IMR-90 (cell line): Measurements from ENCODE around the gene HSBP1L1. TPM values are rescaled to one million over a fixed set of nuclear protein-coding genes. Genes with fewer than 3 reads are reported as not detected.

Source experiments
- ATAC-seq: fragments of 200-7000 bp; cut with Tn5 transposase; 2 replicates; pipeline ENCODE4 v1.9.1; 2020; ENCODE audit warnings: low read depth, mild to moderate bottlenecking, moderate library complexity
- BruUV-seq: library from RNA; stranded (reverse); fragments of 400-500 nt; replicated peaks from 2 replicates; lab custom pipeline; 2021; lab: Mats Ljungman, UMichigan
- CTCF ChIA-PET: fragments of 300-600 bp; formaldehyde crosslinking; extraction: SDS; loops from one replicate; lab custom pipeline; 2021; ENCODE audit warnings: antibody characterized with exemption; lab: Yijun Ruan, JAX
- POLR2A ChIA-PET: fragments of 300-600 bp; sonication (Branson Sonifier 250); formaldehyde crosslinking; loops from one replicate; lab custom pipeline; 2022; ENCODE audit warnings: antibody characterized with exemption; ENCODE audit not compliant: unreplicated experiment; lab: Charles Lee
- DNase-seq: peaks from one replicate; pipeline ENCODE4 v3.0.0; 2013
- H2AFZ ChIP-seq: replicated peaks from 2 replicates; pipeline ENCODE3; 2013; ENCODE audit warnings: low read length, mild to moderate bottlenecking; ENCODE audit not compliant: poor library complexity
- H2AK5ac ChIP-seq: 2 replicates; pipeline ENCODE4 v1.6.1; 2013; ENCODE audit warnings: low read depth, low read length, inconsistent platforms
- H2AK9ac ChIP-seq: replicated peaks from 2 replicates; pipeline ENCODE3; 2013; ENCODE audit warnings: mild to moderate bottlenecking, low read depth, low read length, moderate library complexity; ENCODE audit not compliant: poor library complexity
- H2BK120ac ChIP-seq: 2 replicates; pipeline ENCODE4 v1.6.1; 2013; ENCODE audit warnings: low read depth, low read length, inconsistent platforms
- H2BK15ac ChIP-seq: 3 replicates; pipeline ENCODE4 v1.6.1; 2013; ENCODE audit warnings: low read depth, low read length, inconsistent platforms
- H2BK20ac ChIP-seq: 2 replicates; pipeline ENCODE4 v1.6.1; 2013; ENCODE audit warnings: low read depth, mild to moderate bottlenecking, inconsistent platforms, low read length, moderate library complexity
- H2BK5ac ChIP-seq: 2 replicates; pipeline ENCODE4 v1.6.1; 2013; ENCODE audit warnings: mild to moderate bottlenecking, low read depth, low read length, inconsistent platforms; ENCODE audit not compliant: poor library complexity, severe bottlenecking
- H3K14ac ChIP-seq: replicated peaks from 2 replicates; pipeline ENCODE4 v1.6.1; 2013; ENCODE audit warnings: low read depth, low read length, inconsistent platforms
- H3K18ac ChIP-seq: 2 replicates; pipeline ENCODE4 v1.6.1; 2013; ENCODE audit warnings: low read depth, low read length, control low read depth
- H3K23ac ChIP-seq: 2 replicates; pipeline ENCODE4 v1.6.1; 2013; ENCODE audit warnings: low read depth, low read length, inconsistent platforms
- H3K27ac ChIP-seq: 2 replicates; pipeline ENCODE4 v1.5.1; 2013; ENCODE audit warnings: mild to moderate bottlenecking, control low read depth, low read length; ENCODE audit not compliant: insufficient read depth
- H3K27me3 ChIP-seq: 2 replicates; pipeline ENCODE4 v1.6.1; 2013; ENCODE audit warnings: low read length; ENCODE audit not compliant: control insufficient read depth, insufficient read depth
- H3K36me3 ChIP-seq: 2 replicates; pipeline ENCODE4 v1.6.1; 2013; ENCODE audit warnings: low read length, mixed read lengths; ENCODE audit not compliant: control insufficient read depth, insufficient read depth
- H3K4ac ChIP-seq: 2 replicates; pipeline ENCODE4 v1.6.1; 2013; ENCODE audit warnings: low read depth, low read length, inconsistent platforms
- H3K4me1 ChIP-seq: 2 replicates; pipeline ENCODE4 v1.6.1; 2013; ENCODE audit warnings: low read length, mixed read lengths; ENCODE audit not compliant: control insufficient read depth, insufficient read depth
- H3K4me2 ChIP-seq: 2 replicates; pipeline ENCODE4 v1.6.1; 2013; ENCODE audit warnings: low read depth, mild to moderate bottlenecking, control low read depth, low read length, moderate library complexity
- H3K4me3 ChIP-seq: 2 replicates; pipeline ENCODE4 v1.5.1; 2013; ENCODE audit warnings: low read depth, mild to moderate bottlenecking, control low read depth, low read length, moderate library complexity; ENCODE audit not compliant: insufficient read depth
- H3K56ac ChIP-seq: 2 replicates; pipeline ENCODE4 v1.6.1; 2013; ENCODE audit warnings: low read length, inconsistent platforms; ENCODE audit not compliant: insufficient read depth; ENCODE audit errors: extremely low read depth
- H3K79me1 ChIP-seq, 2 experiments: 2 replicates each; pipeline ENCODE4 v1.6.1; 2013; ENCODE audit warnings: low read length in 2 of 2, inconsistent platforms in 1 of 2, low read depth in 1 of 2
- H3K9ac ChIP-seq: 2 replicates; pipeline ENCODE4 v1.6.1; 2013; ENCODE audit warnings: low read depth, low read length, control low read depth
- H3K9me1 ChIP-seq: 2 replicates; pipeline ENCODE4 v1.6.1; 2013; ENCODE audit warnings: low read length, inconsistent platforms; ENCODE audit not compliant: insufficient read depth
- H3K9me3 ChIP-seq: 2 replicates; pipeline ENCODE4 v1.6.1; 2013; ENCODE audit warnings: low read length; ENCODE audit not compliant: control insufficient read depth, insufficient read depth
- H4K20me1 ChIP-seq: 2 replicates; pipeline ENCODE4 v1.6.1; 2013; ENCODE audit warnings: low read length, inconsistent platforms; ENCODE audit not compliant: insufficient read depth
- H4K5ac ChIP-seq: 2 replicates; pipeline ENCODE4 v1.6.1; 2013; ENCODE audit warnings: mild to moderate bottlenecking, low read depth, low read length, control low read depth
- H4K8ac ChIP-seq, 2 experiments: 2 replicates each; pipeline ENCODE4 v1.6.1; 2013; ENCODE audit warnings: low read depth in 2 of 2, low read length in 2 of 2, control low read depth in 1 of 2, inconsistent platforms in 1 of 2
- H4K91ac ChIP-seq: 2 replicates; pipeline ENCODE4 v1.6.1; 2013; ENCODE audit warnings: low read depth, low read length, inconsistent platforms; ENCODE audit not compliant: insufficient read depth
- BHLHE40 ChIP-seq: fragments of 150-350 bp; IDR thresholded peaks from 2 replicates; pipeline ENCODE4 v1.6.1; 2016; ENCODE audit warnings: mild to moderate bottlenecking, low read depth, low read length
- ELK1 ChIP-seq: fragments of 150-350 bp; IDR thresholded peaks from 2 replicates; pipeline ENCODE4 v1.6.1; 2016; ENCODE audit warnings: low read depth, mild to moderate bottlenecking, low read length, moderate library complexity, borderline replicate concordance
- NFE2L2 ChIP-seq: fragments of 150-350 bp; IDR thresholded peaks from 2 replicates; pipeline ENCODE4 v1.6.1; 2016; ENCODE audit warnings: low read depth, mild to moderate bottlenecking, low read length
- WGBS, 2 experiments: methylation state at CpG; one replicate each; pipeline versions ENCODE4 v1.1.5 to v1.1.7; 2013; ENCODE audit warnings: missing lambda C conversion rate in 2 of 2; ENCODE audit not compliant: insufficient read length in 1 of 2; ENCODE audit errors: extremely low coverage in 2 of 2; 5-methylcytosine and 5-hydroxymethylcytosine counted together
- dilution Hi-C: fragments of 300-500 bp; cut with HindIII; formaldehyde crosslinking; loops from one replicate; pipeline ENCODE4 v1.14.3; 2018; ENCODE audit warnings: low sequenced_read_pairs; ENCODE audit not compliant: unreplicated experiment
- in situ Hi-C: fragments of 300-500 bp; cut with MboI; formaldehyde crosslinking; loops from 3 replicates; pipeline ENCODE4 v1.14.3; 2019; ENCODE audit warnings: low sequenced_read_pairs, inconsistent platforms, mixed read lengths
- intact Hi-C: fragments of 100-400 bp; cut with micrococcal nuclease; formaldehyde crosslinking; loops from 2 replicates; pipeline ENCODE4 v1.10.0; 2022
- polyA plus RNA-seq, 3 experiments: library from polyadenylated mRNA; depleted of rRNA; stranded (reverse); fragments of >200 nt; gene quantifications; 2 replicates each; pipeline ENCODE4 v1.2.3, GENCODE V29; 2012; ENCODE audit warnings: low replicate concordance in 1 of 3
- total RNA-seq: library from RNA; depleted of rRNA; stranded (reverse); fragments of >200 nt; gene quantifications from 2 replicates; pipeline ENCODE4 v1.2.3, GENCODE V29; 2012

The HSBP1L1 gene
- total and polyA plus RNA-seq, 2 of the 4 experiments (the other 2 are of a cell fraction), result 8.6 to 18.0 TPM

GRCh38 chr18:79952456-79952995 lies 11.9 kb upstream of the HSBP1L1 start:
- Histone ChIP-seq H3K4ac (peak overlapping the region; percentile 71), H3K27me3 (no peaks in the 10 kb centered on the region), H3K4me2 (peak overlapping the region; percentile 94), H2BK120ac (peak overlapping the region; percentile 46; the same call in 1 of the 2 replicates), H2BK15ac (no peak overlapping the region), H2BK20ac (no peak overlapping the region), H3K36me3 (peaks cover 20% of the 10 kb centered on the region), H2BK5ac (peak overlapping the region; percentile 67), H2AFZ (peak overlapping the region; percentile 98), H3K27ac (peak overlapping the region; percentile 76), H4K20me1 (peaks cover 31% of the 10 kb centered on the region), H2AK5ac (0 out of 2 replicates have a peak overlapping the region, but pooled peaks have one; percentile 48), H3K14ac (no peak overlapping the region), H3K79me1 (peaks cover 22 to 46% of the 10 kb centered on the region in 2 experiments), H3K9me3 (no peaks in the 10 kb centered on the region), H4K91ac (peak overlapping the region; percentile 63; the same call in 1 of the 2 replicates), H3K18ac (no peak overlapping the region; the same call in 1 of the 2 replicates), H3K9ac (peak overlapping the region; percentile 77), H3K23ac (peak overlapping the region; percentile 44; the same call in 1 of the 2 replicates), H3K9me1 (peaks cover 14% of the 10 kb centered on the region), H3K4me1 (peaks cover 8% of the 10 kb centered on the region), H2AK9ac (peak overlapping the region; percentile 66), H4K5ac (no peak overlapping the region; the same call in 1 of the 2 replicates), H4K8ac (no peak overlapping the region; a peak in 1 of 4 replicates), H3K56ac (no peak overlapping the region), H3K4me3 (peak overlapping the region; percentile 59)
- ChIA-PET POLR2A (no interaction called here), CTCF (no interaction called here)
- intact Hi-C loops, result loop anchor here (5.0 kb wide), 1 partner anchor 155 kb away; the partner anchor contains the start of gene KCNG2
- no peak for TF ChIP-seq NFE2L2
- no peak for TF ChIP-seq ELK1
- TF ChIP-seq BHLHE40, result no peak
- dilution Hi-C loops, result no loop called here
- no TSS peak for BruUV-seq
- ATAC-seq (no peak), DNase-seq (no peak)
- in situ Hi-C loops, result no loop called here
- WGBS, 2 experiments, result 43% methylated on average over 6 of the region's 43 CpGs; no CpG with 5 or more reads in 1 of the 2 experiments
